HG02623 (cell line): ENCODE data around the gene ARMH4.
"Not testable (repeated sequence)": the region's sequence is repeated elsewhere in the genome, so short reads cannot be mapped to it uniquely, and the experiment has no call there.

Experiments
- ATAC-seq: cut with Tn5 transposase; IDR thresholded peaks from one replicate; pipeline ENCODE4 v1.9.1; 2021; ENCODE audit warnings: moderate library complexity; ENCODE audit not compliant: unreplicated experiment

Gene ARMH4

DNA sequence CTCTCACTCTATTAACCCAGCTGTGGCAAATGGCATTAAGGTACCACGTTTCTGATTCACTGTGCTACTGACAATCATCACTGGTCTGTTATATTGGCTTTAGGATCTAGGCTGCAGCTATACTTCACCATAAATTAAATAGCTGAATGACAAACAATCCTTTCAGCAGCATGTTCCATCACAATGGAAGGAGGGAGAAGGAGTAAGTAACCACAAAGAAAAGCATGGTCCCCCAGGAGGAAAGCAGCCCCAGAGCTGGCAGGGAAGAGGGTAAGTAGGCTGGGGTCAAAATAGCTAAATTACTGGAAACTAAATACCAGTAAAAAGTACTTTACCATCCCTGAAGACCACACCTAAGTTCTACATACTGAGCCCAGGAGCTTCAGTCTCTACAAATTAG, 2.8 kb downstream of the ARMH4 start:
- no peak for ATAC-seq

DNA sequence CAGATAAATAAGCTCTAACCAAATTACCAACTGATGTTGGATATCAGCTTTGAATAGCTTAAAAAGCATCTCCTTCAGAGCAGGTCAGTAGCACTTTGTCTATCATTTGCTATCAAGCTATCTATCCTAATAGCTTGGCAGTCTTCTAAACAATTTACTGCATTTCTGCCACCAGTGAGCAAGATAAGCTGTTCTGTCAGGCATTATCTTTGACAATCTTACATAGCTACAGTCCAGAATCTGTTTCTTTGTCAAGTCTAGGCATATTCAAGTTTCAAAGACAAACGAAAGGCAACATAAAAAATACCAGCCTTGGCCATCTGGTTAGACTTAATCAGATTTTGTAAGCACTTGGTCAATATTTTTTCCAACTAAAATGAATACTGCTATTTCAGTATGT, 5.6 kb downstream of the ARMH4 start:
- no peak for ATAC-seq

DNA sequence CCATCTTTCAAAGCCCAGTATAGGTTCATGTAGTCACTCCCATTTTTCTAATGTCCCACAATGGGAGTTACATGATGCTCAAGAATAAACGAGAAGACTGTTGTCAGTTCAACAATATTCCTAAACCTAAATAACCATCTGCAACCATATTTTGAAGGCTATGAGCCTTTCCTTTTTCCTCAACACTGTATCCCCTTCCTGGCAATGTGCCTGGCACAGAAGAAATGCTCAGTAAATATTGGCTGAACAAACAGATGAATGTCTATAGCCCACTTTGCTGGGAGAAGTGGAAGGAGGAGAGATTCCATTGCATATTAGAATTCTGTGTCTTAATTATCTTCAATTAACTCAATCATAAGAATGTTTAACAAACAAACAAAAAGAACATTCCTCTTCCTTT, 6.1 kb downstream of the ARMH4 start:
- ATAC-seq = no peak

DNA sequence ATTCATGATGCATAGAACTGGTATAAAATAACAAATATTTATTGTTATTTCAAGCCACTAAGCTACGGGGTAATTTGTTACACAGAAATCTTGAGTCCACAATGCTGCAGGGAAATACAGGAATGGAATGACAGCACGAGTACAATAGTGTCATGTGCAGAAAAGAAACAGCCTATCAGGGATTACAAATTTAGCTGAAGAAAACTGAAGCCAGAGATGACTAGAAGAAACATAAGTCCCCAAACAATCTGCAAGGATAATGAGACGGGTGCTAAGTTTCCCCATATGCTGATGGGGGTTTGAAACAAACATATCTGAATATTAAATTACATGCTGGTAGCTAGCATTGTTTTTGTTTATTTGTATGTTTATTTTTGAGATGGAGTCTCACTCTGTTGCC, 8.9 kb downstream of the ARMH4 start:
- no peak for ATAC-seq

DNA sequence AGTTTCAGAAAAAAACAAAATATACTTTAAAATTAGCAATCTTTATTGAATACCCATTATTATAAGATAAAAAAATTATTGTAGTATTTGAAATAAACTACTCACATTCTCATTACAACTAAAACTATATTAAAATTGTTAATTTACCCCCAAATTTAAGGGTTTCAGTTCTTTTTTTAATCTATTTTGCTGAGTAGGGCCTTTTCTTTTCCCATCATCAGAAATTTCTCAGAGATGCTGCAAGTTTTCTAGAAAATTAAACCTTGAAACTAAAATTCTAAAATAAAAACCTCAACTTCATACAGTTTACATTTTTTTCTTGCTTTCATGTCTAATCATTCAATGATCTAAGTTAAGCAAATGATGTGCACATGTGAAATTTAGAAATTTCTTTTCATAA, 10.1 kb downstream of the ARMH4 start:
- no peak for ATAC-seq

DNA sequence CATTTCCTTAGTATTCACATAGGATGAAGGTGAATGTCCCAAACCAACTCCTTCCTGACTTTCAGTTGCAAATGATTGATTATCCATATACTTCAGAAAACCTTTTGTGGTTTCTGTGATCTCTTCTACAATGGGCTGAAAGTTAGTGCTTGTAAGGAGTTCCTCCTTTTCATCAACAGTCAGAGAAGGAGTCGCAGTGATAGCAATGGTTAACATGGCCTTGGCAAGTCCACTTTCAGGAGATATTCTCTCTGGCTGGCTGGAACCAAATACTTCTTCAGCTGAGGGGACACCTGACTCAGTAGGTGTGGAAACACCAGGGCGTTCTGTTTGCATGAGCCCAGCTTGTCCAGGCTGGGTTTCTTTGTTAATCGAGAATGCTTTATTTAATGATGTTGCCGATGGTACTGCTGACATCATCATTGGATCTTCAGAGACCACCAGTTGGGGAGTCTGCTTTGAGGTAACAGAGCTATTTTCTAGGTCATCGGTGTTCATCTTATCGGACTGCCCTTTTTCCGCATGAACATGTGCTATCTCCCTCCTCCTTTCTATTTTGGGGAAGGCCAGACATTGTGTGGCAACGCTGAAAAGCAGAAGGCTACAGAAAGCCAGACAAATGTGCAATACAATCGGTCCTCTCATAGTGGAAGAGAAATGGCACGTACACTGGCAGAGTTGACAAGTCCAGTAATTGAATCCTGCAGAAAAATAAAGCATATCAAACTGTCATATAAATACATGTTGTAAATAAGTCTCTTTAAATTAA, 13.1 kb downstream of the ARMH4 start:
- ATAC-seq = no peak

DNA sequence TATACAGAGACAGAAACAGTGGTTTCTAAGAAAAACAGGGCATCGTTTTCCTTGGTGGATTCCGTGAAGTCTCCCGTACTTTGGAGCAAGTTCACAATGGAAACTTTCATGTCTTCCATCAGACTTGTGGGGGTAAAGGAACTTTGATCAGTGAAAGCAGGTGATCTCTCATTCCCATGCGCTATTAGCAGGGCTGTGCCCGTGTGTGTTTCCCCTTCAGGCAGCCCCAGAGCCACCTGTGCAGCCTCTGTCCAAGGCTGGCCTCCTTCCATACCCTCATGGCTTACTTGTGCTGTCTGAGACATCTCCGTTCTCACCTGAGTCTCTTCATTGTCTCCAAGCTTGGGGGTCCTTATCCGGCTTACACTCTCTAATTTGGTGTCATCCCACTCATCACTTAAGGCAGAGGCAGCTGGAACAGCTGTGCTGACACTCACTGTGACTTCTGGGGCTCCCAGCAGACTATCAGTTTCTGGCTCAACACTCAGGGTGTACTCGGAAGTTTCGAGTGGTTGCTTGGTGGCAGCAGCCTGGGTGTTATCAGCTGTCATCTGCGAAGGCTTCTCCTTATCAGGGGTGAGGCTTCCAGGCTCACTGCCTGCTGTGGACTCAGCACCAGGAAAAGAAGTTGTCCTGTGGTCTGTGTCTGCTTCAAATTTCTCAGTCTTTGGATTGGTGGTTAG, 13.8 kb downstream of the ARMH4 start:
- no peak for ATAC-seq

DNA sequence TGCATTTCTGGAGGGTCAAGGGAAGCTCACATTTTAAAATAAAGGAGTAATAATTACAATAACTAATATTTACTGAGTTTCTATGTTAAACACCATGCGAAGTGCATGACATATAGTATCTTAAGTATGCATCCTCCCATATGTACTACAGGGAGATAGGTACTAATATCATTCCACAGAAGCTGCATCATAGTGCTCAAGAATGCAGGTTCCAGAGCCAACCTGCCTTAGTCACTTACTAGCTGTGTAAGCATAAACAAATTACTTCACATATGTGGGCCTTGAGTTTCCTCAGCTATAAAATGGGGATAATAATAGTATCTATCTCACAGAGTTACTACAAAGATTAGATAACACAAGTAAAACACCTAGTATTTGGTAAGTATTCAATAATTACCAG, 18.3 kb downstream of the ARMH4 start:
- ATAC-seq = no peak

DNA sequence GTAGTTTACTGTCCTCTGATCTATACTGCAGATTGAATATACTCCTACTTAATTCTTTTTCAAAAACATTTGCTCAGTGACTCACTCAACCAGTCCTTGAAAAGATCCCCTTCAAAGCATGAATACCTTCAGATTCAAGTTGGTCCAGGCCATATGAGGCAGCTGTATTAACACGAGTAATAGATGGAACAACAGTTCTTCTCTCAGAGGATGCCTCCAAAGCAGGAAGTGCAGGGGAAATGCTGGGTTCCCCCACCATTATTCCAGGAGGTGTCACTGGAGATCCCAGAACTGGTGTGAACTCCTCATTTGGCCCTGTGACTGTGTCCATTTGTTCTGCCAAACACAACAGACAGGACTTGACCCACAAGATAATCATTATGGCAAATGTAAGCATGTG, 20.6 kb downstream of the ARMH4 start:
- ATAC-seq = no peak

DNA sequence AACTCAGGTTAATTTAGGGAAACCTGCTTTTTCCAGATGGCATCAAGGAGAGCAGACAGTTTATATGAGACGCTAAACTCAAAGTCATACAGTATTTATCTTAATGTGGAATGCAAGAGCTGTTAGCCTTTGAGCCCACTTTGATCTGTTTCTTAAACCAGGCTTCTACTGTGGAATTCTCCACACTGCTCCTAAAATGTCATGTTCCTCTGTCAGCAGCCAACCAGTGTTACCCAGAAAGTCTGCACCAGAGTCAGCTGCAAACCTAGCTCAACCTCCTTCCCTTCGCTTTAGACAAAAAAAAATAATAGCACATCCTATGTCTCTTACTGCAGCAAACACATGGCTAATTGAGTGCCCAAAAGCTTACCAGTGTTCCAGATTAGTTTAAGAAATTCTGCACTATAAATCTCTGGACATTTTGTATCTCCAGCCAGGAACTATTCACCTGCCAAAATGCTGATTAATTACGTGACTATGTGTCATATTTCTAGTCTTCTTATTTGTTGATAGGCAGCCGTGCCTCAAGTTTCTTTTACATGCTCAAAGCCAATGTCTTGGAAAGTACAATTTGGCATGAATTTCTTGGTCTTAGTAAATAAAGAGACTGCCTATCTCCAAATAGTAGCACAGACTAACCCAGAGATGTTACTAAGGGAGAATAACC, 21.8 kb downstream of the ARMH4 start:
- no peak for ATAC-seq

DNA sequence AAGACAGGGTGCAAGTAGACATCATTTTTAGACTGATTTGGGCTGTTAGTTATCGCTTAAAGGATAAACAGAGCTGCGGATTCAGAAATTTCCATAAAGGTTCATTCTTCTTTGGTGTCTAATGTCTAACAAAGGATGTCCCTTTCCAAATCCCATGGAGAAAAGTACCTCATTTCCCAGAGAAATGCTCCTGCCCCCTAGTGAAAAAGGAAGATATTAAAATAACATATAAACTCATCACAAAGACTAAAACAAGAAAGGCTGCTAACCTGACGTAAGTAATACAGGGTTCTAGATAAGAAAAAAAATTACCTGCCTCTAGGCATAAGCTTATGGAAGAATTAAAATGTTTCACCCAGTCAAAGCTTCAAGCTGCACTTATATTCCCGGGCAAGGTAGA, 22.8 kb downstream of the ARMH4 start:
- ATAC-seq = no peak

DNA sequence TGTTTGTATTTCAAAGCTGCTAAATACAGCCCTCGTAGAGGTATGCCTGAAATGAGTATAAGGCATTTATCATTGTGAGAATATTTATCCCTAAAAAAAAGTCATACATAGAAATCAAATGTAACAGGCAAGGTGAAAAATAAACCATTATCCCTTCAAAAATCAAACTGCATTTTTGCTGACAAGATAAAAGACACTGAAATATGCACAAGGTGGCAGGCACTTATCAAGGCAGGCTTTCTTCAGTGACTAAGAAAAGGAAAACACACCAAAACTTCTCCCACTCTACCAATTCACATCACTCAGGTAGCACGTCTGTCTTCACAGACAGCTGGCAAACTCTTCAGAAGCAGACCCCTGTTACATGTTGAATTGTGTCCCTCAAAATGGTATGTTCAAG, 23.6 kb downstream of the ARMH4 start:
- no peak for ATAC-seq

DNA sequence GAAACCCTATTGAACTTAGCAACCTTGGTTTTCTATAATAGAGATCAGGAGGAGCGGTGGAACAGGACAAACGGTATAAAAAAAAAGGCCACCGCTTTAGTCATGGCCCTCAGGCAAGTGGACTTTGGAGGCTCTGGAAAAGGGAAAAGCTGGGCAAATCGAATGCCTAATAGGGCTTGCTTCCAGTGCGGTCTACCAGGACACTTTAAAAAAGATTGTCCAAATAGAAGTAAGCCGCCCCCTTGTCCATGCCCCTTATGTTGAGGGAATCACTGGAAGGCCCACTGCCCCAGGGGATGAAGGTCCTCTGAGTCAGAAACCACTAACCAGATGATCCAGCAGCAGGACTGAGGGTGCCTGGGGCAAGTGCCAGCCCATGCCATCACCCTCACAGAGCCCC, 29.5 kb downstream of the ARMH4 start:
- not testable (repeated sequence) for ATAC-seq

DNA sequence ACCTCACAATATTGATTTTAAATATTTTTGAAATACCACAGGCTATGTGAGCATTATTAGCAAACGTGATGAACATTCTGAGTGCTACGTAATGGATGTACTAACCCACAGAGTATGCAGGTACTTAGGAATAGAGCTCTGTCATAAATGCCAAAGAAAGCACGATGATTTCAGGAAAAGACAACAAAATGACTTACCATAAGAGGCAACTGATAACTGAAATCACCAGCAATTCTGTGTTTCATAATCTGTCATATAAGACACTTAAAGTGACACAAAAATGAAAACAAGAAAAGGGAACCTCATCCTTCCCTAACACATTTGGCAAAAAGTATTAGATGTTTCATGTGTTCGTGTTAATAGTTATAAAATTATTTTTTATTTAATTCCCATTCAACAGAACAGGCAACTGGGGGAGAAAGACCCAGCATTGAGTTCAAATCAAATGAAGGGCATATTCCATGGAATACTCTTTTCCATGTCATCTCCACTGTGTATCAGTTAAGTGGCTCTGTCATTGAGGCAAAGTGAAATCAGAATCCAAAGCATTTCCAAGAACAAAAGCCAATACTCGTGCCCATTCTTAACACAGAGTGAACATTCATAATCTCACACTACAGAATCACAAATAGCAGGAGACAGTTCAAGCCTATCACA, 30.4 kb downstream of the ARMH4 start:
- no peak for ATAC-seq

DNA sequence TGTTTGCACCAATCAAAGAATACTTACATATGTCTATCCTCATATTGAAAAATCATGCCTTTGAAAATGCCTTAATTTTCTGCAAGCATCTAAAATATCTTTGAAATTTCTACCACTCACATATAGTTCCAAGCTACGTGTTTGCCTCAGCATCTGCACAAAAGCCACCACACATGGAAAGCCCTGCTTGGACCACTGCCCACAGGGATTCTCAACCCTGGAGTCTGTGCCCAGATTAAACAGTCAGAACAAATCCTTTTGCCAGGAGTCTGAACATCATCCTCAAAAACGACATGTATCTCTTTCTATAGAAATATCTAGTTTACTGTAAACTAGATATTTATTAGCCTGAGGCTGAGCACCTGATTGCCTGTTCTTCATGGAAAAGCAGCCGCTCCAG, 32.6 kb downstream of the ARMH4 start:
- no peak for ATAC-seq

DNA sequence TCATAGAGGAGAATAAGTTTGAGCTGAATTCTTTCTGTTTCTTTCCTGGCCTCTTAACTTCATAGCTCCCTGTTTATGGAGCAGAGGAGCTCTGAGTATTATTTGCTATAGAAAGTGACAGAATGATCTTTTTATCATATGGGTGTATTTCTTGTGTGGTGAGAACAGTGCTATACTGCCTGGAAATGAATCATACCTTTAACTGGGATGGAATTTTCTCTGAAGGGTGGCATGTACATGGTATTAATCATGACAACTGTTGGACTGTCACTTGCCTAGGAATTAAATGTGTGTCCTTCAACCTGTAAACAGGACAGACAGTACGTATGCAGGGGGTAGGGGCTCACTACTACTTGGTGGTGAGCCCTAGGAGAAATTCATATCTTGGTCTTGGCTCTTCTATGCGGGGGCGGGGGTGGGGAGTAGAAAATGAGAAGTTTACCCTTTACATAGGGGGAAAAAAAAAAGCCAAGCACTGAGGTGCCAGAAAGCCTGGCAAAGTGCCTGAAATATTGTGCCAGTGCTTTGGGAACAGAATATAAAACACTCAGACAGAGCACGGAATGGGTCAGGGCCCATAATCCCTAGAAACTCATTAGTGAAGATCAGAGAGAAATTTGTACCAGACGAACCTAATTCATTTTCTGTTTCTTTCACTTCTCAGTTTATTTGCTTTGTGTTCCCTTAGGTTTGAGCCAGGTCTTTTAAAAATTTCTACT, 33.8 kb downstream of the ARMH4 start:
- no peak for ATAC-seq

DNA sequence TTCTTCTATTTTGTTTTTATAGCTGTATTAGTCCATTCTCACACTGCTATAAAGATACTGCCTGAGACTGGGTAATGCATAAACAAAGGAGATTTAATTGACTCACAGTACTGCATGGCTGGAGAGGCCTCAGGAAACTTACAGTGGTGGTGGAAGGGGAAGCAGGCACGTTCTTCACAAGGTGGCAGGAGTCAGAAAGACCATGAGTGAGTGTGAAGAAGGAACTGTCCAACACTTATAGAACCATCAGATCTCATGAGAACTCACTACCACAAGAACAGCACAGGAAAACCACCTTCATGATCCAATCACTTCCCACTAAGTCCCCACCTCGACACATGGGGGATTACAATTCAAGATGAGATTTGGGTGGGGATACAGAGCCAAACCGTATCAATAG, 42.3 kb downstream of the ARMH4 start:
- no peak for ATAC-seq

DNA sequence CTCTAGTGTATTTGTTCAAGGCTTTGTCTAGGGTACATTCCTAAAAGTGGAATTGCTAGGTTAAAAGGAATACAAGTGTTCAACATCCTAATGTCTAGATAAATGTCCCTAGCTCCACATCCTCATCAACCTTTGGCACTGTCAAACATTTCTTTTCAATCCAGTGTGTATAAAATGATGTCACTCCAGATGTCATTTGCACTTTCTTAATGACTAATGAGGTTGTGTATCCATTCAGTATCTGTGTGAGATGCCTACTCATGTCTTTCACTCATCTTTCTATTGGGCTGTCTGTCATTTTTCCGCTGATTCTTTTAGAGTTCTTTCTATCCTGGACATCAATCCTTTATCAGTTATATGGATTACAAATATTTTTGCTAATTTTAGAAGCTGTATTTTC, 43.3 kb downstream of the ARMH4 start:
- ATAC-seq = no peak

DNA sequence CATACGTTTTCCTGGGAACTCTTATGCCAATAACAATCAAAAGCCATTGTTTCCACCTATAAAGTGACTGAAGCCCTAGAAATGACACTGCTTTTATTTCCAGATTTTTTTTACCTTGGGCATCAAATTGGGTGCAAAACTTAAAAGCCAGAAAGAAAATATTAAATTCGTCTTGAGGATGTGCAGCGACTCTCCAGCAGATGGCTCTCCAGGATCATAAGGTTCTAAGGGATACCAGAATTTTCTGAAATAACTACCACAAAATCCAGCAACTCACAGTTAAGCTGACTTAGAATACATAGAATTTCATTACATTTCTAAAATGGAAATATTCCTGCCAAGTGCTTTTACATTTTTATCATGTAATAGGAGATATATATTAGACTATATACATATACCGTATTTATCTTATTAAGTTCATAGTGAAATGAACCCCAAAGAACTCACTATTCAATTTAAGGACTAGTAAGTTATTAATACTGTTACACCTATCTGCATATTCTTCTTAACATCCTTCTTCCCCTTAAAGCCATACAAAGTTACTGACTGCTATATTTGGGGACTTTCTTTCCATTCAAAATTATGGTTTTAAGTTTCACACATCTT, 44.0 kb downstream of the ARMH4 start:
- ATAC-seq = no peak

DNA sequence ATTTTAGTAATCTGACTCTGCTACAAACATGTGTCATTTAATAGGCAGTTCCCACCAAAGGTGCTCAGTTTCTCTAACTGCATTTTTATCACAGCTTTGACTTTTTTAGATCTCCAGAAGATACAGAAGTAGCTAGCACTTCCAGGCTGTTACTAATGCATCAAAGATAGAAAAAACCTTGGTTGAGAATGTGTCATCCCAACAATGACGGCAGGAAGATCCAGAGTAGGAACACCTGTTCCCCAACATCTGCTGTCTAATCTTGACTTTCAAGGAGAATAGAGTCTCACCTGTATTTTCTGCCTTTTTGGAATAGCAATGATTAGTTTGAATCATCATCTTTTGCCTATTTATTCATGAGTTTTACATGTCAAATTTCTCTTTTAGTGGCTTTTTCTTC, 45.0 kb downstream of the ARMH4 start:
- no peak for ATAC-seq

DNA sequence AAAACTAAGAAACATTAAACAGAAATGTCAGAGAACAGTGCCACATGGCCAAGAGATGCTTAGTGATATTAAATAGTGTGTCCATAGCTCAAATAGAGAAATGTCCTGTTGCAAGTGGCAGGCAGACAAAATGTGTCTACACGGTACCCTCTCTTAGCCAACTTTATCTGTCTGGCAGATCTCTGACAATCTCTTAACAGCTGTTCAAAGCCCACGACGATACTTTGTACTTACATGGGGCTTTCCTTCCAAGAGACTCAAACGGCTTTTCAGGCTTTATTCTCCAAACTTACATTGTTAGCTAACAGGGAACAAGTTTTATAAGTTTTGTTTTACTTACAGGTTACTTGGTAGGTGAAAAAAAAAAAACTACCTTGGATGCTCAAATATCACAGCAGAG, 45.6 kb downstream of the ARMH4 start:
- ATAC-seq = no peak
